Activated T-helper 1 cell treated with anti-CD3 and anti-CD28 coated beads, Interleukin-12 subunit alpha, Interleukin-12 subunit beta, Interleukin-2, Interleukin-4 antibody, amounts not matched to agents 30 ng/mL and 10 ng/mL and 1 ng/mL, durations not matched to agents 14 hours and 24 hours and 36 hours (primary cell): ENCODE results near the gene KCNAB1. TPM values are rescaled to one million over a fixed set of nuclear protein-coding genes. Genes with fewer than 3 reads are reported as not detected.
"Not testable (repeated sequence)": the region's sequence is repeated elsewhere in the genome, so short reads cannot be mapped to it uniquely, and the experiment has no call there.

ENCODE experiments used
- DNase-seq: peaks from one replicate; pipeline ENCODE4 v3.0.0; 2021; ENCODE audit warnings: low spot score
- H3K27ac Mint-ChIP-seq: one replicate; pipeline ENCODE4 v1.8.0; 2021; ENCODE audit warnings: mild to moderate bottlenecking, mixed read lengths
- H3K27me3 Mint-ChIP-seq: one replicate; pipeline ENCODE4 v1.8.0; 2022; ENCODE audit warnings: mild to moderate bottlenecking, moderate library complexity, mixed read lengths; ENCODE audit not compliant: insufficient read depth
- H3K36me3 Mint-ChIP-seq: one replicate; pipeline ENCODE4 v1.8.0; 2021; ENCODE audit warnings: low read depth, mixed read lengths
- H3K4me1 Mint-ChIP-seq: one replicate; pipeline ENCODE4 v1.8.0; 2021; ENCODE audit warnings: low read depth, mixed read lengths
- H3K4me3 Mint-ChIP-seq: one replicate; pipeline ENCODE4 v1.8.0; 2021; ENCODE audit warnings: mild to moderate bottlenecking, moderate library complexity, mixed read lengths
- H3K9me3 Mint-ChIP-seq: one replicate; pipeline ENCODE4 v1.8.0; 2021; ENCODE audit warnings: mixed read lengths
- intact Hi-C: fragments of 100-400 bp; cut with micrococcal nuclease; formaldehyde crosslinking; loops from one replicate; pipeline ENCODE4 v1.15.1; 2024
- total RNA-seq: library from RNA; stranded (reverse); gene quantifications from 2 replicates; pipeline ENCODE4 v1.2.3, GENCODE V29; 2022

KCNAB1 gene
- total RNA-seq, 1 donor from 2014 or later, result not detected

GRCh38 chr3:156107504-156107903 lies 12.9 kb upstream of the KCNAB1 start:
- Mint-ChIP-seq H3K4me1 (no peaks in the 10 kb centered on the region), H3K27ac (no peak overlapping the region), H3K27me3 (peaks cover 2% of the 10 kb centered on the region), H3K9me3 (no peaks in the 10 kb centered on the region), H3K36me3 (no peaks in the 10 kb centered on the region), H3K4me3 (no peak overlapping the region)
- intact Hi-C loops, result no loop called here
- DNase-seq, result no peak

GRCh38 chr3:156108616-156109015 lies 11.8 kb upstream of the KCNAB1 start:
- Mint-ChIP-seq H3K27ac (no peak overlapping the region), H3K36me3 (no peaks in the 10 kb centered on the region), H3K4me3 (no peak overlapping the region), H3K9me3 (no peaks in the 10 kb centered on the region), H3K4me1 (no peaks in the 10 kb centered on the region), H3K27me3 (peaks cover 4% of the 10 kb centered on the region)
- no peak for DNase-seq
- intact Hi-C loops, result no loop called here

DNA sequence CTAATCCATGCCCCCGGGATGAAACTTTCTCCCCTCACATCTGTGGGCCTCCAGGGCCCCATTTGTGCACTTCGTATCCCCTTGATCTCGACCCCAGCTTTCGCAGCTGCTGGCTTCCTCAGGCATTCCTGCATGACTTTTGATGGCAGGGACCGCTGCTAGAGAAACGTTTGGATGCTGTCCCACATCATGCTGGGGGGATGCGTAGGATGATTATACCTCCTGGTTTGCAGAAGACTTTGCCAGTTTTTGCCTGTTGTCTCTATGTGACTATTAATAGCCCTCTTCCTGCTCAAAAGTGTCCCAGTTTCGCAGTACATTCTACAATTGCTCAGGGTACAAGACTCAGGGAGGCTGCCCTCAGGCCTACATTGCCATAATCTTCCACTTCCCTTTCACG lies 10.4 kb upstream of the KCNAB1 start:
- peaks cover 6% of the 10 kb centered on the region for H3K27me3 Mint-ChIP-seq
- H3K9me3 Mint-ChIP-seq, result no peaks in the 10 kb centered on the region
- H3K27ac Mint-ChIP-seq, result no peak overlapping the region
- intact Hi-C loops, result no loop called here
- H3K36me3 Mint-ChIP-seq, result no peaks in the 10 kb centered on the region
- H3K4me3 Mint-ChIP-seq, result no peak overlapping the region
- no peak for DNase-seq
- H3K4me1 Mint-ChIP-seq, result no peaks in the 10 kb centered on the region

DNA sequence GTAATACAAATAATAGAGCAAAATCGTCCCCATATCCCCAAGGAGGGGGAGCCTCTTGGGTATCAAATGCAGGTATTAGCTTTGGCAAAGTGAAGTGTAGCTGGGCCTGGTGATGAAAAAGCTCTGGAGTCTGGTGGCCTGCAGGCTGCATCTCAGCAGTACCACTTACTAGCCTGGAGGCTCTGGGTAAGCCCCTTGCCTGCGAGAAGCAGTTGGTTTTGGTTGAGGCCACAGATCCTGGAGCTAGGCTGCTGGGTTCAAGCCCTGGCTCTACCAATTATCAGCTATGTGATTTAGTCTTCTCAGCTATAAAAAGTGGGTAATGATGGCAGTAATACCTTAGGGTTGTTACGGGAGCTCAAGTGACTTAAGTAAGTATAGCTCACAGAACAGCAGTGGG lies 6.1 kb downstream of the KCNAB1 start:
- Mint-ChIP-seq H3K4me1 (no peaks in the 10 kb centered on the region), H3K27me3 (peaks cover 2% of the 10 kb centered on the region), H3K4me3 (no peak overlapping the region), H3K27ac (no peak overlapping the region), H3K9me3 (no peaks in the 10 kb centered on the region), H3K36me3 (no peaks in the 10 kb centered on the region)
- no peak for DNase-seq
- intact Hi-C loops, result no loop called here

GRCh38 chr3:156131241-156131640 lies 10.9 kb downstream of the KCNAB1 start:
- Mint-ChIP-seq H3K9me3 (no peaks in the 10 kb centered on the region), H3K4me1 (no peaks in the 10 kb centered on the region), H3K4me3 (no peak overlapping the region), H3K27me3 (peaks cover 10% of the 10 kb centered on the region), H3K36me3 (no peaks in the 10 kb centered on the region), H3K27ac (no peak overlapping the region)
- intact Hi-C loops, result no loop called here
- no peak for DNase-seq

DNA sequence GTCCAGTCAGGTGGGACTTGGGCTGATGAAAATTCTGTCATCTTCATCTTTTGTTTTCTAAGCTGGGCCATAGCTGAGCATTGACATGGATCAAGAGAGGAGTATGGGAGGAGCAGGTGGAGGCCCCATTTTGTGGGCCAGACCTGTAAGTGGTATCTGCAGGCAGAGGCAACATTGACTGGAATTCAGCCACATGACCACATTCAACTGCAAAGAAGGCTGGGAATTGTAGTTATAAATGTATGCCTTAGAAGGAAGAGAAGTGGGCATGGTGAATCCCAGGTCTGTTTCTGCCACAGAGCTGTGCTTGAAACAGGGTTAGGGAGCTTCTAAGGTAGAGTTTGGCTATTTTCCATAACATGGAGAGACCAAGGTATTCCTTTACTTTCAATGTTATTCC lies 11.4 kb downstream of the KCNAB1 start:
- no peak overlapping the region for H3K4me3 Mint-ChIP-seq

DNA sequence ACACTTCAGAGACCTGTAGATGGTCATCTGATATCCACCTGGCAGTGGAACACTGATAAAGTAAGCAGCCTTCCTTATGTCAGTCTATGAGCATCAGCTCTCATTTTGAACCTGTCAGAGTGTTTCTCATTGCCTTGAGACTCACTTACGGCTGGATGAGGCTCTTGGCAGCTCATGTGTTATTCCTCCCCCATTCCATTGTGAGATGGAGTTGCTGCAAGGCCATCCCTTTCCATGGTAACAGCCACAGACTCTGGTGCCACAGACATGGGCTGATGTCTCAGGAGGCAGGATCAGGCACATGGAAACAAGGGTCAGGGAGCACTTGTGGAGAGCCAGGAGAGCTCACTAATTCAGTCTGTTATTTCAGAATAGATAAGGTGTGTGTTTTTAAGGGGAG lies 11.9 kb downstream of the KCNAB1 start:
- H3K27me3 Mint-ChIP-seq, result peaks cover 10% of the 10 kb centered on the region

More for the DNA sequence above, 11.4 kb downstream of the KCNAB1 start:
- Mint-ChIP-seq H3K9me3 (no peaks in the 10 kb centered on the region), H3K27ac (no peak overlapping the region), H3K36me3 (no peaks in the 10 kb centered on the region), H3K4me1 (no peaks in the 10 kb centered on the region), H3K27me3 (peaks cover 10% of the 10 kb centered on the region)
- no peak for DNase-seq
- intact Hi-C loops, result no loop called here

GRCh38 chr3:156133076-156133475 lies 12.7 kb downstream of the KCNAB1 start:
- Mint-ChIP-seq H3K27me3 (peaks cover 13% of the 10 kb centered on the region), H3K27ac (no peak overlapping the region), H3K9me3 (no peaks in the 10 kb centered on the region), H3K36me3 (no peaks in the 10 kb centered on the region), H3K4me1 (no peaks in the 10 kb centered on the region), H3K4me3 (no peak overlapping the region)
- intact Hi-C loops, result no loop called here
- no peak for DNase-seq

More for the DNA sequence above, 11.9 kb downstream of the KCNAB1 start:
- no peaks in the 10 kb centered on the region for H3K4me1 Mint-ChIP-seq
- no peaks in the 10 kb centered on the region for H3K36me3 Mint-ChIP-seq
- intact Hi-C loops, result no loop called here
- no peak for DNase-seq
- H3K9me3 Mint-ChIP-seq, result no peaks in the 10 kb centered on the region
- no peak overlapping the region for H3K4me3 Mint-ChIP-seq
- no peak overlapping the region for H3K27ac Mint-ChIP-seq

DNA sequence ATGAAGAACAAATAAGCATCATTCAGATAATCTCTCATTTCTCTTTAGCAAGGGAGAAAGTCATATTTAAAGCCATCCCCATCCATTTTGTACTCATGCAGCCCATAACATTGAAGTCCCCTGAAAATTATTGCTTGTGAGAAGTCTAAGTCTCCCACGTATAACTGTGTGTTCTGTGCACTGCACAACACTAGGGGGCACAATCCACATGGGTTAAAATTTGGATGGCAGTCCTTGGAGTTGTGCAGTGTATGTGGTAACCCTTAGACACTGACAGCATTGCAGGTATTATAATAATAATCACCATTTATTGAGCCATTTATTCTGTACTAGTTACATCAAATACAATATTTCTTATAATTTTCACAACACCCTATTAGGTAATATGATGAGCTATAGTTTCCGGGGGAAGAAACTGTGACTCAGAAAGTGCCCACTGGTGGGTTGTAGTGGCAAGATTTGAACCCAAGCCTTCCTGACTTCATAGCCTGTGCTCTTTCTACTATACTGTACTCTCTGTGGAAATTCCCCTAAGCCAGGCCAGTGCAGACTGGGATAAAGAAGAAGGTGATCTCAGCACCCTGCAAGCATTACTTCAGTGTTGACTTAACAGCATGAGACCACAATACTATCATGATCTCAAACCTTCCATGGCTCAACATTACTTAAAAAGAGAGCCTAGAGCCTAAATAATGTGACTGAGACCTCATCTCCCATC lies 15.7 kb downstream of the KCNAB1 start:
- intact Hi-C loops, result no loop called here
- no peak for DNase-seq
- Mint-ChIP-seq H3K9me3 (no peaks in the 10 kb centered on the region), H3K4me1 (no peaks in the 10 kb centered on the region), H3K36me3 (no peaks in the 10 kb centered on the region), H3K4me3 (no peak overlapping the region), H3K27ac (no peak overlapping the region), H3K27me3 (peaks cover 16% of the 10 kb centered on the region)

- H3K36me3 Mint-ChIP-seq, H3K9me3 Mint-ChIP-seq, intact Hi-C loops, H3K4me1 Mint-ChIP-seq, H3K27ac Mint-ChIP-seq, H3K4me3 Mint-ChIP-seq, DNase-seq: not testable (repeated sequence)
- H3K27me3 Mint-ChIP-seq, result peaks cover 19% of the 10 kb centered on the region
These were observed 17.0 kb downstream of the KCNAB1 start for GRCh38 chr3:156137397-156137796.

DNA sequence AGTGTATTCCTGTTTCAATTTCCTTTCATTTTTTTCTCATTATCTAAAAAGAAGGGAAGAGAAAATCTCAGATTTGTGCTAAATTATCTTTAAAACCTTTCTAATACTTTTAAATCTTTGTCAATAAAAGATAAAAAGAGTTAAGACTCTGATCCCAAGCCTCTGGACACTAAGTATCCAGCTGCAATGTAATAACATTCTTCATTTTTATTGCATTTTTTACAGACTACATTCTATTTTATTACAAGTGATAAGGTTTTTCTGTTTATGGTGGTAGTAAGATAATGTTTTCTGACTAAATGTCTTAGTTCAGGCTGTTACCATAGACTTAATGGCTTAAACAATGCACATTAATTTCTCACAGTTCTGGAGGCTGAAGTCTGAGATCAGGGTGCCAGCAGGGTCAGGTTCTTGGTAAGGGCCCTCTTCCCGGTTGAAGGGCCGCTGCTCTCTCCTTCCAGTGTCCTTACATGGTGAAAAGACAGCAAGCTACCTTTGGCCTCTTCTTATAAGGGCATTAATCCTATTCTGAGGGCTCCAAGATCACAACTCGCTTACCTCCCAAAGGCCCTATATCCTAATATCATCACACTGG lies 19.7 kb downstream of the KCNAB1 start:
- Mint-ChIP-seq H3K36me3 (no peaks in the 10 kb centered on the region), H3K27me3 (peaks cover 21% of the 10 kb centered on the region), H3K27ac (no peak overlapping the region), H3K4me1 (no peaks in the 10 kb centered on the region), H3K4me3 (no peak overlapping the region), H3K9me3 (no peaks in the 10 kb centered on the region)
- no peak for DNase-seq
- intact Hi-C loops, result no loop called here

DNA sequence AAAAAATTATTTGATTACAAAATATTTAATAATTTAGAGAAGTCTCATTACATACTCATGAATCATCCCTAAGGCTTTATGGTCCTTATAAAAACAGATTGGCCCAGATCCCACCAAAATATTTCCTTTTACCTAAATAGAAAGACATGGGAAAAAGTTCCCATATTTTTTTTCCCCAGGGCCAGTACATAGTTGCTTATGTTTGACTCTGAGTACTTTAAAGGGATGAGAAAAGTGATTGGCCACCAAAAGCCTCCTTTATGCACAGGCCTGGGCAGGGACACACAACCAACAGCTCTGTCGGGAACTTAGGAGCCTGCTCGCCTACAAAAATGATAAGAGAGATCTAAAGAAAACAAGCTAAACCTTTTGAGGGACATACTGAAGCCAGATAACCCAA lies 22.3 kb downstream of the KCNAB1 start:
- no peak for DNase-seq
- Mint-ChIP-seq H3K36me3 (no peaks in the 10 kb centered on the region), H3K9me3 (no peaks in the 10 kb centered on the region), H3K27ac (no peak overlapping the region), H3K27me3 (peaks cover 26% of the 10 kb centered on the region), H3K4me3 (no peak overlapping the region), H3K4me1 (no peaks in the 10 kb centered on the region)
- intact Hi-C loops, result no loop called here

DNA sequence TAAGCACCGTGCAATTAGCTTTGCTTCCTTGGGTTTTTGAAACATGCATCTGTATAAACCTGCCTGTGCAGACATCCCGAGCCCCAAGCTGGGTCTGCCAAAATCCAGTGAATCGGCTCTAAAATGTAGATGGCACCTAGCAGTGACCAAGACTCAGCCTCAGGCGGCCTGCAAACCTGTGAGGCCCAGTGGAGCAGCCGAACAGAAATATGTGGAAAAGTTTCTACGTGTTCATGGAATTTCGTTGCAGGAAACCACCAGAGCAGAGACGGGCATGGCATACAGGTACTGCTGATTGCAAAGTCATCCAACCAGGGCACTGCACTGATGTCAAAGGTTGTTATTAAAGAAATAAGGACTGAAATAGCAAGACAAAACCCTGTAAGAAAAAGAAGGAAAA lies 22.8 kb downstream of the KCNAB1 start:
- intact Hi-C loops, result no loop called here
- no peaks in the 10 kb centered on the region for H3K9me3 Mint-ChIP-seq
- no peak overlapping the region for H3K27ac Mint-ChIP-seq
- no peaks in the 10 kb centered on the region for H3K36me3 Mint-ChIP-seq
- no peak for DNase-seq
- H3K4me3 Mint-ChIP-seq, result no peak overlapping the region
- H3K27me3 Mint-ChIP-seq, result peaks cover 28% of the 10 kb centered on the region
- no peaks in the 10 kb centered on the region for H3K4me1 Mint-ChIP-seq

- intact Hi-C loops, result no loop called here
- Mint-ChIP-seq H3K27me3 (peaks cover 28% of the 10 kb centered on the region), H3K4me1 (peaks cover 3% of the 10 kb centered on the region), H3K27ac (no peak overlapping the region), H3K4me3 (no peak overlapping the region), H3K36me3 (no peaks in the 10 kb centered on the region), H3K9me3 (no peaks in the 10 kb centered on the region)
- no peak for DNase-seq
These were observed 23.7 kb downstream of the KCNAB1 start for GRCh38 chr3:156144060-156144459.
